CD8-positive, alpha-beta memory T cell (primary cell): ENCODE results near the gene CST4. TPM values are rescaled to one million over a fixed set of nuclear protein-coding genes. Genes with fewer than 3 reads are reported as not detected.
A peak's percentile ranks its signal among the peaks of the same experiment; 100 is the strongest.

Experiments
- CTCF ChIA-PET: fragments of 350-600 bp; sonication (Branson Sonifier 250); formaldehyde crosslinking; loops from one replicate; lab custom pipeline; 2021; ENCODE audit warnings: antibody characterized with exemption; lab: Charles Lee
- POLR2A ChIA-PET: fragments of 350-600 bp; sonication (Branson Sonifier 250); formaldehyde crosslinking; loops from one replicate; lab custom pipeline; 2021; ENCODE audit warnings: antibody characterized with exemption; lab: Charles Lee
- DNase-seq, 5 donors: peaks; one replicate each; pipeline versions ENCODE4 v3.0.0 to v3.0.0-alpha.2; 2020 to 2022; ENCODE audit warnings: mixed read lengths in 1 of 5
- H3K27ac ChIP-seq: one replicate; pipeline ENCODE4 v1.7.0; 2013; ENCODE audit warnings: low read depth, mild to moderate bottlenecking, low read length, moderate library complexity
- H3K27me3 ChIP-seq: 2 replicates; pipeline ENCODE4 v1.7.0; 2013; ENCODE audit warnings: low read length, mild to moderate bottlenecking; ENCODE audit not compliant: insufficient read depth, poor library complexity, severe bottlenecking
- H3K36me3 ChIP-seq: 2 replicates; pipeline ENCODE4 v1.7.0; 2013; ENCODE audit warnings: mild to moderate bottlenecking, low read length, moderate library complexity; ENCODE audit not compliant: insufficient read depth
- H3K4me1 ChIP-seq: 2 replicates; pipeline ENCODE4 v1.7.0; 2013; ENCODE audit warnings: mild to moderate bottlenecking, low read length, moderate library complexity; ENCODE audit not compliant: insufficient read depth
- H3K4me3 ChIP-seq: 2 replicates; pipeline ENCODE4 v1.7.0; 2013; ENCODE audit warnings: mild to moderate bottlenecking, low read length
- H3K9me3 ChIP-seq: 2 replicates; pipeline ENCODE4 v1.7.0; 2013; ENCODE audit warnings: mild to moderate bottlenecking, low read length
- H3K27ac Mint-ChIP-seq, 8 donors: one replicate each; pipeline ENCODE4 v1.8.0; 2020 to 2021; ENCODE audit warnings: mixed read lengths in 8 of 8, mild to moderate bottlenecking in 6 of 8, inconsistent platforms in 3 of 8, moderate library complexity in 3 of 8
- H3K27me3 Mint-ChIP-seq, 2 donors: one replicate each; pipeline ENCODE4 v1.8.0; 2020 to 2021; ENCODE audit warnings: mixed read lengths in 2 of 2, mild to moderate bottlenecking in 1 of 2, moderate library complexity in 1 of 2
- H3K36me3 Mint-ChIP-seq, 3 donors: one replicate each; pipeline ENCODE4 v1.8.0; 2020 to 2021; ENCODE audit warnings: mixed read lengths in 3 of 3, inconsistent platforms in 1 of 3, mild to moderate bottlenecking in 1 of 3
- H3K4me1 Mint-ChIP-seq, 3 donors: one replicate each; pipeline ENCODE4 v1.8.0; 2020 to 2021; ENCODE audit warnings: mixed read lengths in 3 of 3, inconsistent platforms in 1 of 3, mild to moderate bottlenecking in 1 of 3
- H3K4me3 Mint-ChIP-seq, 7 donors: one replicate each; pipeline ENCODE4 v1.8.0; 2020 to 2021; ENCODE audit warnings: mixed read lengths in 7 of 7, mild to moderate bottlenecking in 6 of 7, moderate library complexity in 4 of 7, inconsistent platforms in 2 of 7
- H3K9me3 Mint-ChIP-seq, 5 donors: one replicate each; pipeline ENCODE4 v1.8.0; 2020 to 2022; ENCODE audit warnings: mixed read lengths in 5 of 5, mild to moderate bottlenecking in 3 of 5, moderate library complexity in 2 of 5, inconsistent platforms in 1 of 5
- polyA plus RNA-seq: library from polyadenylated mRNA; unstranded; fragments of 300-500 nt; fragmentation: Illumina TruSeq; gene quantifications from one replicate; pipeline ENCODE4 v1.2.3, GENCODE V29; 2021
- total RNA-seq, 2 experiments: library from RNA; stranded (reverse); gene quantifications; one replicate each; pipeline ENCODE4 v1.2.3, GENCODE V29; 2021

Gene CST4
- total and polyA plus RNA-seq, 3 experiments from 2014 or later: not detected

DNA sequence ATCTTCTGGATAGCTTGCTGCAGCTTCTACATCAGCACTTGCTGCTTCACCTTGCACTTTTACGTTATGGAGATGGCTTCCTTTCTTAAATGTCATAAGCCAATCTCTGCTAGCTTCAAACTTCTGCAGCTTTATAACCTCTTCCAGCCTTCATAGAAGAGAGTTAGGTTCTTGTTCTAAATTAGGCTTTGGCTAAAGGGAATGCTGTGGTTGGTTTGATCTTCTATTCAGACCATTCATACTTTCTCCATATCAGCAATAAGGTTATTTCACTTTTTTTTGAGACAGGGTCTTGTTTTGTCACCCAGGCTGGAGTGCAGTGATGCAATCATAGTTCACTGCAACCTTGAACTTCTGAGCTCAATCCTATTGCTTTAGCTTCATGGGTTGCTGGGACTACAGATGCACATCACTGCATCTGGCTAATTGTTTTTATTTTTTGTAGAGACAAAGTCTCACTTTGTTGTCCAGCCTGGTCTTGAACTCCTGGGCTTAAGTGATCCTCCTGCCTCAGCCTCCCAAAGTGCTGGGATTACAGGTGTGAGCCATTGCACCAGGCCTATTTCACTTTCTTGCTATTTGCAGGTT is 38.9 kb downstream of the CST4 start:
- Histone ChIP-seq H3K36me3 (no peaks in the 10 kb centered on the region), H3K27me3 (no peaks in the 10 kb centered on the region), H3K4me3 (no peak overlapping the region), H3K4me1 (no peaks in the 10 kb centered on the region), H3K27ac (no peak overlapping the region), H3K9me3 (no peaks in the 10 kb centered on the region)
- H3K27ac Mint-ChIP-seq: no peak overlapping the region
- H3K4me3 Mint-ChIP-seq: no peak overlapping the region
- ChIA-PET POLR2A (no interaction called here), CTCF (no interaction called here)
- no peaks in the 10 kb centered on the region for H3K4me1 Mint-ChIP-seq
- peaks cover 6 to 17% of the 10 kb centered on the region in 2 donors for H3K27me3 Mint-ChIP-seq
- H3K36me3 Mint-ChIP-seq: no peaks in the 10 kb centered on the region
- DNase-seq: no peak
- H3K9me3 Mint-ChIP-seq: no peaks in the 10 kb centered on the region

DNA sequence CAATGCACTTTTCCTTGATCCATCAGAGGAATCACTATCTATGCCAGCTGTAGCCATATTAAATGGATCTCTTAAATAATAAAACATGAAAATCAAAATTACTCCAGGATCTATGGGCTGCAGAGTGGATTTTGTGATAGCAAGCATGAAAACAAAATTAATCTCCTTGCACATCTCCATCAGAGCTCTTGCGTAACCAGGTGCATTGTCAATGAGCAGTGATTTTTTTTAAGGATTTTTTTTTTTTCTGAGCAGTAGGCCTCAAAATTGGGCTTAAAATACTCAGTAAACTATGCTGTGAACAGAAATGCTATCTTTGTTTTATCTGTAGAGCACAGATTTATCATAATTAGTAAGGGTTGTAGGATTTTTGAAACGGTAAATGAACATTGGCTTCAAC is 39.6 kb downstream of the CST4 start:
- Histone ChIP-seq H3K36me3 (no peaks in the 10 kb centered on the region), H3K4me1 (no peaks in the 10 kb centered on the region), H3K9me3 (no peaks in the 10 kb centered on the region), H3K4me3 (no peak overlapping the region), H3K27ac (no peak overlapping the region), H3K27me3 (no peaks in the 10 kb centered on the region)
- DNase-seq: no peak
- ChIA-PET POLR2A (no interaction called here), CTCF (no interaction called here)
- Mint-ChIP-seq H3K4me3 (no peak overlapping the region), H3K4me1 (no peaks in the 10 kb centered on the region), H3K27ac (no peak overlapping the region), H3K36me3 (no peaks in the 10 kb centered on the region), H3K9me3 (no peaks in the 10 kb centered on the region), H3K27me3 (peaks cover 4 to 11% of the 10 kb centered on the region in 2 donors)

DNA sequence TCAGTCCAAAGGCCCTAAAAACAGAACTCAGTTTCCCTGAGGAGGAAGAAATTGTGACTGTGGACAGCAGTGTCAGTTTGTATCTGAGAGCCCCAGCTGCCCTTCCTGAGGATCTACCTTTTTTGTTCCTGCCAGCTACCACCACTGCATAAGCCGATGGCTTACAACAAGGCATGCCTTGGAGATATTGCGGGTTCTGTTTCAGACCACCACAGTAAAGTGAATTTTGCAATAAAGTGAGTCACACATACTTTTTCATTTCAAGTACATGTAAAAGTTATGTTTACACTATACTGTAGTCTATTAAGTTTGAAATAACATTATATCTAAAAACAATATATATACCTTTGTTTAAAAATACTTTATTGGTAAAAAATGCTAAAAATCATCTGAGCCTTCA is 41.5 kb downstream of the CST4 start:
- peaks cover 0 to 3% of the 10 kb centered on the region in 2 donors for H3K27me3 Mint-ChIP-seq
- no peaks in the 10 kb centered on the region for H3K4me1 Mint-ChIP-seq
- no peaks in the 10 kb centered on the region for H3K4me1 ChIP-seq
- ChIA-PET CTCF (no interaction called here), POLR2A (no interaction called here)
- H3K27ac ChIP-seq: no peak overlapping the region
- no peak overlapping the region for H3K4me3 ChIP-seq
- DNase-seq: no peak
- H3K27me3 ChIP-seq: no peaks in the 10 kb centered on the region
- no peaks in the 10 kb centered on the region for H3K9me3 ChIP-seq
- no peak overlapping the region for H3K4me3 Mint-ChIP-seq
- no peaks in the 10 kb centered on the region for H3K36me3 Mint-ChIP-seq
- H3K27ac Mint-ChIP-seq: no peak overlapping the region
- H3K9me3 Mint-ChIP-seq: no peaks in the 10 kb centered on the region
- H3K36me3 ChIP-seq: no peaks in the 10 kb centered on the region

DNA sequence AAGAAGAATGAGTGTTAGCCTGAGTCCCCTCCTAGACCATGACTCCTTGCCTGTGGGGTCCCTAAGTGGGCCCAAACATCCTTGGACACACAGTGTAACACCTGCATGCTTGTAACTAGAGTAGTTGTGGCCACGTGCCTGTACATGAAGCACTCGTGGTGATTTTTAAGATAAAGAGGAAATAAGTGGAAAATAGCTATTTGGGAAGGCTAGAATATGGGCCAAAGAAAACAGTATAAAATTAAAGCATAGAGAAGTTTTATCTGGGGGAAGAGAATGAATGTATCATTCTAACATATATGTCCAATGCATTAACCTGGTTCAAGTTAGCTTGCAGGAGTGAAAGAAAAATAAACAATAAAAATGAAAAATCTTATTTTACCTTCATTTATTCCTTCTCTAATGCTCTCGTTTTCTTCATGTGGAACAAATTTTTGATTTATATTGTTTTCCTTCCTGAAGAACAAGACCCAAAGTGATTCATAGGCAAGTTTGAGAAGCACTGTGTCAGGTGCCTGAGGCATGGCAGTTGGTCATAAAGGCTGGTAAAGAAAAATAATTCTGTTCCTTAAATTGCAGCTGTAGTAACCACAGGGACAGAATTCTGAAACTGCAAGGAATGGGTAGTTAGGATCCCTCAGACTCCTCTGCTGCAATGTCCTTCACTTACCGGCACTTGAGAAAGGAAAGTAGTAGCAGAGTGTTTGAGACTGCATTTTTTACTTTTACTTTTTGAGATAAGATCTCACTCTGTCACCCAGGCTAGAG is 42.5 kb downstream of the CST4 start:
- H3K27me3 Mint-ChIP-seq: peaks cover 0 to 3% of the 10 kb centered on the region in 2 donors
- ChIA-PET POLR2A (no interaction called here), CTCF (no interaction called here)
- Histone ChIP-seq H3K36me3 (no peaks in the 10 kb centered on the region), H3K4me1 (no peaks in the 10 kb centered on the region), H3K27me3 (no peaks in the 10 kb centered on the region), H3K27ac (no peak overlapping the region), H3K4me3 (no peak overlapping the region), H3K9me3 (no peaks in the 10 kb centered on the region)
- no peaks in the 10 kb centered on the region for H3K36me3 Mint-ChIP-seq
- no peaks in the 10 kb centered on the region for H3K4me1 Mint-ChIP-seq
- H3K9me3 Mint-ChIP-seq: no peaks in the 10 kb centered on the region
- no peak for DNase-seq
- H3K27ac Mint-ChIP-seq: no peak overlapping the region
- H3K4me3 Mint-ChIP-seq: no peak overlapping the region

DNA sequence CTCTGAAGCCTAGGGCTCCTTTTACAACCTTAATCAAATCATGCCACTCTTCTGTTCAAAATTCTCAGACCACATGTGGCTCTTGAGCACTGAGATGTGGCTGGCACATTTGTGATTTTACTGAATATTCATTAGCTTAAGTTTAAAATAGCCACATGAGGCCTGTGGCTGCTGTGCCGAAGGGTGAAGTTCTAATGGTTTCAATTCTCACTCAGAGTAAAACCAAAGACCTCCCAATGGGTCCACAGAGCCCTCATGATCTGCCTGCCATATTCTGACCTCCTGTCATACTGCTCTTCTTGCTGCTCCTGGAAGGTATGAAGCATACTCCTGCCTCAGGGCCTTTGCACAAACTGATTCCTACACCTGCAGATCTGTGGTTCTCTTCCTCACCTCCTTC is 43.3 kb downstream of the CST4 start:
- Histone ChIP-seq H3K27ac (no peak overlapping the region), H3K27me3 (no peaks in the 10 kb centered on the region), H3K4me3 (no peak overlapping the region), H3K36me3 (no peaks in the 10 kb centered on the region), H3K9me3 (no peaks in the 10 kb centered on the region), H3K4me1 (no peaks in the 10 kb centered on the region)
- Mint-ChIP-seq H3K9me3 (no peaks in the 10 kb centered on the region), H3K27ac (no peak overlapping the region), H3K4me3 (no peak overlapping the region), H3K27me3 (peaks cover 3% of the 10 kb centered on the region in 2 donors), H3K4me1 (no peaks in the 10 kb centered on the region), H3K36me3 (no peaks in the 10 kb centered on the region)
- no peak for DNase-seq
- CTCF ChIA-PET: no interaction called here
- POLR2A ChIA-PET: no interaction called here

DNA sequence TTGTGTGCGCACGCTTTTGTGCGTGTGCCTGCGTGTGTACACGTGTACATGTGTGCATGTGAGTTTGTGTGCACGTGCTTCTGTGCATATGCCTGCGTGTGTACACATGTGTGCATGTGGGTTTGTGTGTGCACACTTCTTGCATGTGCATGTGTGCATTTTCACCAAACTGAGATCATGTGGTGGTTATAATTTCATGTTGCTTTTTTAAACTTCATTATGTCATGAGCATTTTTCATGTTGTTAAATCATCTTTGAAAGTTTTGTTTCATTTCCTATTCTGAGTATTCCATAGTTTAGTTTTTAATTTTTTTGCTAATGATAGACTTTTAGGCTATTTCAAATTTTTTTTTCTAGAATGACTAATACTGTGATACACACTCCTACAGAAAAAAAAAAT is 44.7 kb downstream of the CST4 start:
- H3K9me3 Mint-ChIP-seq: no peaks in the 10 kb centered on the region
- Histone ChIP-seq H3K27me3 (no peaks in the 10 kb centered on the region), H3K4me1 (no peaks in the 10 kb centered on the region), H3K9me3 (no peaks in the 10 kb centered on the region), H3K36me3 (no peaks in the 10 kb centered on the region), H3K27ac (no peak overlapping the region), H3K4me3 (no peak overlapping the region)
- DNase-seq: no peak
- no peaks in the 10 kb centered on the region for H3K36me3 Mint-ChIP-seq
- H3K27me3 Mint-ChIP-seq: peaks cover 8 to 14% of the 10 kb centered on the region in 2 donors
- H3K4me1 Mint-ChIP-seq: no peaks in the 10 kb centered on the region
- ChIA-PET CTCF (no interaction called here), POLR2A (no interaction called here)
- H3K27ac Mint-ChIP-seq: no peak overlapping the region
- H3K4me3 Mint-ChIP-seq: no peak overlapping the region

DNA sequence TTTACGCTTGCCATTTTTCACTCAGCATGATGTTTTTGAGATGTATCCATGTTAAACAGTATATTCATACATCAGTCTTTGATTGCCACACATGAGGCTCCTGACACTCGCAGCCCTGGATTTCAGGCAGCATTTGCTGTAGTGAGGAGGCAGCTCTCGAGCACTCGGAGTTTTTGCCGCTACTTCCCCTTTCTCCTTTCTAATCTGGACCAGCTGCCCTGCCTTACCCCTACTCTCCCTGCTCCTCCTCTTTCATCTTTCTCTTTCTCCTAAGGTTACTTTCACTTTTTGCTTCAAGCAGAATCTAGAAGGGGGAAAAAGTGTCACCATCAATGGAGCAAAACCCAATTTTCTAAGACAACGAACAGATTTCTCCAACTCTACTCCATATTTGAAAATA is 45.2 kb downstream of the CST4 start:
- Mint-ChIP-seq H3K4me3 (no peak overlapping the region), H3K4me1 (no peaks in the 10 kb centered on the region), H3K9me3 (no peaks in the 10 kb centered on the region), H3K27ac (peak overlapping the region in 1 of 8 donors; percentile 48), H3K36me3 (no peaks in the 10 kb centered on the region), H3K27me3 (peaks cover 10 to 17% of the 10 kb centered on the region in 2 donors)
- Histone ChIP-seq H3K9me3 (no peaks in the 10 kb centered on the region), H3K4me1 (no peaks in the 10 kb centered on the region), H3K27me3 (no peaks in the 10 kb centered on the region), H3K27ac (no peak overlapping the region), H3K36me3 (no peaks in the 10 kb centered on the region), H3K4me3 (no peak overlapping the region)
- ChIA-PET POLR2A (no interaction called here), CTCF (no interaction called here)
- no peak for DNase-seq

DNA sequence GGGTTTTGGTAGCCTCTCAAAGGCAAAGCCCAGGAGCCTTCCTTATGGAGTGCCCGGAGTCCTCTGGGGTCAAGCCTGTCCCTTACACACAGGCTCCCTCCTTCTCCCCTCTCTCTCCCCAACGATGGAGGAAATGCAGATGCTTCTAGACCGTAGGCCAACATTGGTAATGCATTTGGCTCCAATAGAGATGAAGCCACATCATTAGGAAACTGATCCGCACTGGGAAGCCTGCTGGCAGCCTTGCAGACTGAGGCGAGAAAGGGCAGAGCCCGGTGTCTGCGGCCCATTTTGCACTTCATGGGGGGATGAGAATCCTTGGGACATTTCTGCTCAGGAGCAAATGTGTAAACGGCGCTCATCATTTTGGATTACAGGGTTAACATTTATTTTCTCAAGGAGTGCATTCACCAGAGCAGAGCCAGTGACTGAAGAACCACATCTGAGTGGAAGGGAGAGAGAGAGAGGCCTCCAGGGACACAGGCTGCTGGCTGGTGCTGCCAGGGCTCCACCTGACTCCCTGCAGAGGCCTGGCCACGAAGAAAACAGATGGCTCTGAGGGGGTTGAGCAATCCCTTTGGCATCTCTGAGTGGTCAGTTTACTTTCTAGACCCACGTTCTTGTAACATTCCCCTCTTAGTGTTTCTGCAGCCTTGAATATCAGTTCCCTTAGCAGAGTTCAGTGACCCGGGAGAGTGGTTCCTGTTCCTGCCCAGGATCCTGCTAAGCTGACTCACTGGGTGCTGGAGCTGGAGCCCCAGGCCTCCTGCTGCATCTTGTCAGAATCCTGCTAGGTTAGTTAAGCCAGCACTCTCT is 46.7 kb downstream of the CST4 start:
- H3K27me3 ChIP-seq: no peaks in the 10 kb centered on the region
- H3K36me3 ChIP-seq: no peaks in the 10 kb centered on the region
- ChIA-PET POLR2A (no interaction called here), CTCF (no interaction called here)
- Mint-ChIP-seq H3K4me1 (peaks cover 0 to under 1% (median under 1%) of the 10 kb centered on the region in 3 donors), H3K27ac (no peak overlapping the region), H3K4me3 (no peak overlapping the region), H3K9me3 (no peaks in the 10 kb centered on the region), H3K36me3 (no peaks in the 10 kb centered on the region), H3K27me3 (peaks cover 10 to 19% of the 10 kb centered on the region in 2 donors)
- H3K4me1 ChIP-seq: no peaks in the 10 kb centered on the region
- no peak for DNase-seq
- H3K27ac ChIP-seq: no peak overlapping the region
- no peaks in the 10 kb centered on the region for H3K9me3 ChIP-seq
- H3K4me3 ChIP-seq: no peak overlapping the region
